RPMI7951 (cell line): ENCODE data around the gene C14orf119. TPM values are rescaled to one million over a fixed set of nuclear protein-coding genes. Genes with fewer than 3 reads are reported as not detected.

Source experiments
- DNase-seq: peaks from one replicate; pipeline ENCODE4 v3.0.0-alpha.2; 2012; ENCODE audit warnings: low read depth
- total RNA-seq: library from RNA; depleted of rRNA; stranded (reverse); fragments of >200 nt; shearing (Covaris generic); gene quantifications from 2 replicates; pipeline ENCODE4 v1.2.3, GENCODE V29; 2014

The C14orf119 gene
- total RNA-seq, 1 experiment from 2014 or later = 65.7 TPM

DNA sequence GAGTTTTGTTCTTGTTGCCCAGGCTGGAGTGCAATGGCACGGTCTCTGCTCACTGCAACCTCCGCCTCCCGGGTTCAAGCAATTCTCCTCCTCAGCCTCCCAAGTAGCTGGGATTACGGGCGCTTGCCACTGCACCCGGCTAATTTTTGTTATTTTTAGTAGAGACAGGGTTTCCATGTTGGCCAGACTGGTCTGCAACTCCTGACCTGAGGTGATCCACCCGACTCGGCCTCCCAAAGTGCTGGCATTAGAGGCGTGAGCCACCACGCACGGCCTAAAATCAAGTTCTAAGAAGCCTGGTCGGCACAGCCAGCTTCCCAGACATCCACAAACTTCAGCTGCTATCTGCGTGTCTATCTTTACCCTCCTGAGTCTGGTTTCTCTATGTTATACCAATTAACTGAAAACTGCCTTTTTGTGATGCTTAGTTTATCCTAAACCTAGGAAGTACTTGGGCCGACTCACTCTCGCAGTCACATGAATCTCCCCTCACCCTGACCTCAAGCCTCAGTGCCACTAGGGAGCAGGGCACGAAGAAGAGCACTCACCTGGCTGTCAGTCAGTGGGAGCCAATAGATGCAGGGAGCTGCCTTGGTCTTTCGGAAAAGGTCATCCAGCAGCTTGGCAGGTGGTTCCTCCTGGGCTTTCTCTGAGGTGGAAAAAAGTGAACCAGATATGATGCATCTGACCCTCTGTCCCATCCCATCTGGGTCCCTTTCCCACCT, 34.6 kb upstream of the C14orf119 start:
- no peak for DNase-seq

DNA sequence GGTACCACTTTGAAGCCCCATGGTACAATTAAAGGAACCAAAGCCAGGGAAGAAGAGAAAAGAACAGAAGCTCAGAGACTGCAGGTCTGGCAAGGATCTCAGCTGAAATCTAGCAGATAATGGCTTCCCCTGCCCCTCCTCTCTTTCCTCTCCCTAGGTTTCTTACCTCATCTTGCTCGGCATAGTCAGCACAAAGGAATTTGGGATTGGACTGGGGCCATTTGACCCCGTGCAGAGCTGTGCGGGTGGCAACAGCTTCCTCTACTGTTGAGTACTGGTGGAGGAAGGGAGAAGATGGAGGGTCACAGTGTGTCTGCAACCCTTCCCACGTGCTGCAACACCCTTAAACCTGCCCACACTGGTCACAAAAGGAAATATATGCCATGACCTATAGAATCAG, 33.3 kb upstream of the C14orf119 start:
- peak; percentile 90 for DNase-seq

DNA sequence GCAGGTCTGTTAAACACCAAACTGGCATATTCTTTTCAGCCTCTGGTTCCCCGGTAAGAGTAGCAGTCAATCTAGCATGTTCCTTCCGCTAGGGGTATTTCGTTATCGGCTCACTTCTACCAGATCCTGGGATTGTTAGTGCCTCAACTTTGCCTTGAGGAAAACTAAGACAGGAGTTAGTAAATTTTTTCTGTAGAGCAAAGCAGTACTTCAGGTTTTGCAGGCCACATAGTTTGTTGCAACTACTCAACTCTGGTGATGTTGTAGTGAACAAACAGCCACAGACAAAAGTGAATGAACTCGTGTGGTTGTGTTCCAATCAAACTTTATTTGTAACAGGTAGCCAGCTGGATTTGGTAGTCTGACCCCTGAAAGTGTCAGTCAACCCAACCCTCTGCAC, 31.7 kb upstream of the C14orf119 start:
- no peak for DNase-seq

DNA sequence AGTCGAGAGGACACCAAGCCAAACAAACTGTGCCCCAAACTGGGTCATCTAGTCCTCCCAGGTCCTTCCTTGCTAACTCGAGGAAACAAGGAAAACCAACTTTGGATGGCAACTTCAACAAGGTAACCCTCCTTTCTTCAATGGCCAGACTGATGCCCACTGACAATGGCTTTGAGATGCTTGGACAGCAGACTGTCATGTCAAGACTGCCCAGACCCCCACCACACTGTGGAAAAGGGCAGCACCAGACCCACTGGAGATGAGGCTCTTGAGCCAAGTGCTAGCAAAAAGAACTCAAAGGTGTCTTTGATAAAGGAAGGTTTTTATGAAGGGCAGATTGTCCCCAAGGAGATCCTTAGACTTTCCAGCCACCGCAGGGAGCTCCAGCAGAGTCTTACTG, 28.9 kb upstream of the C14orf119 start:
- no peak for DNase-seq

DNA sequence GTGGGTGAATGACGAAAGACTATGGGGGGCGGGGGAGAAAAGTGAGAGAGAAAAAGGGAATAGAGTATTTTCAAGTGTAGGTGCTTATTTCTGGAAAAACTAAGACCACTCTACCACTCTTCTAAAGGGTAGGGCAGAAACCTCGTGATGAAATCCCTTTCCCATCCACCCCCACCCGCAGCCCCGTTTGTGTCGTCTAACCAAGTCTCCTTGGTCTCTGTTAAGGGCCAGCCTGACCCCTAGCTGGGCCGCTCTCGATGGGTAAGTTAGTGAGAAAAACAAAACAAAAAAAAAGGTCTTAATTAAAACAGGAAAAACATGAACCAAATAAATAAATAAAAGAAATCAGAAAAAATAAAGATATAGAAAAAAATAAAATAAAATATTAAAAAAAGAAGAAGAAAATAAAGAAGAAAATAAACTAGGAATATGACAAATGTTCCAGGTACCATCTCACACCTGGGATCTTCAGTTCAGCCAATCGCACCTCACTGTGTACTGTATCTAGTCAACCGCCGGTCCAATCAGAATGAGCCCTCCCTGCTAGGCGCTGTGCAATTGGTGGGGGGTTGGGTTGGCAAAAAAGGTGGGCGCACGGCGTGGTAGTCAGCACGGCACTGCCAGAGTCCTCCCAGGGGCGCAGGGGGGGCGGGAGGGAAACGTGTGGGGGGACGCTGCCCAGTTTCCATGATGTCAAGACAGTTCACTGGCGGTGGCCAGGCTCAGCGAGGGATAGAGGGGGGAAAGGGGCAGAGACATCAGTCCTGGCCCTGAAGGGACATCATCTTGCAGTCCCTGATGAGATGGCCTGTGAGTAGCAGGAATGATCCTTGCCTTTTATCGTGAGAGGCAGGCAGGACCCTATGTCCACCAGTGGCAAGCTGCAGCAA, 28.2 kb upstream of the C14orf119 start:
- no peak for DNase-seq

DNA sequence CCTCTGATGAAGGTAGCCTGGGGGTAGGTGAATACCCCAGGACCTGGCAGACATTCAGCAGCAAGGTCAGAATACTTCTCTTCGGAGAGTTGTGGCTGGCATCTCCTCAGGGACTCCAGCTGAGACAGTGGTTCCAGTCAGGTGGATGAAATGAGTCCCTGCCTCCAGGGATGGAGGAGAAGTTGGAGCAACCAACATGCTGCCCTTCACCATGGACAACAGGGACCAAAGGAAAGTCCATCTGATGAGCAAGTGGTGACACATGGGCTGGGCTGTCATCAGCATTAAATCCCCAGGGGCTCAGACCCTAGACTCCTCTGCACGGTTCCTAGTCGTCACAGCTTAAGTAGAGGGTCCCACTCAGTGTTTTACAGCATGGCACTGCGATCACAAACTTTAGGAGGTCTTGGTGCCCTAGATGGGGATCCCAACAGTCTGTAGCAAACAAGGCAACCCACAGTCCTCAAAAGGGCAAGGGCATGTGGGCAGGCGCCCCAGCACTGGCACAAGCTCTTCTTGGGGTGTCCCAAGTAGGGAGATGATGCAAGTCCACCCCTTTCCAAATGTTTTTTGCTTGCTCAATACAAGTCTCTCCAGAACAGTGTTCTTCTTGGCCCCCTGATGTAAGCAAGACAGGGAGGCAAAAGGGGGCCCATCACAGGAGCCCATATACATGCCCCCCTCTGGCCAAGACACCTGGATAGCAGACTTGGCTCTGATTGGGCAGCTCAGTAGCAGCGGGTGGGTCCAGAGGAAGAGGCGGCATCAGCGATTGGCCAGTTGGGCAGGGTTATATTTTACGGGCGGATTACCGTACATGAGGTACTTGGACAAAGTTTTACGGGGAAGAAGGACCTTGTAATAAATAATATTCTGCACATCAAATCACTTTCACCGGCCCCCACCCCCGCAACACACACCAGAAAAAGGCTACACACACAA, 27.2 kb upstream of the C14orf119 start:
- no peak for DNase-seq

DNA sequence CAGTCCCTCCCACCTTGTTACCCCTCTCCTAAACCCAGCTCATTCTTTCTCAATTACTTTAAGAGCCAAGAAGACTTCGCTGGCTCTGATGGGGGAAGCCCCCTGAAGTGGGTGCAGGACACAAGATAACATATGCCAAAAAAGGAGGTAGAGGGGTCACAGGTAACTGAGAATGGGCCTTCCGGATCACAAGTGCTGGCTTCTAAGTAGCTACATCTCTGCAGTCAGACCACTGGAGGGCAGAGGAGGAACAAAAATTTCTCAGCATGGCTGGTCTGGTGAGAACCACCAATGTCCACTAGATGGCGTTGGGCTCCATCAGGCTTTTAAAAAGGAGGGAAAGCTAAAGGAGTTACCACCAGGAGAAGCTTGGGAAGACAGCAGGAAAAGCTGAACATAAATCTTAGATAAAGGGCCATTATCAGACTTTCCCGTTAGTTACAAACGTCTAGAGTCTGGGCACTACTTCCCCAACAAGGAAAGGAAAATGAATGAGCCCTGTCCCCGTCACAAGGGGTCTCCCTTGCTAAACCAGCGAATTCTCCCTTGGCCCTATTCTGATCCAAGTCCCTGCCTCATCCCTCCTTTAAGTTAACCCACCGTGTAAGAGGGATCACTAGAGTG, 26.4 kb upstream of the C14orf119 start:
- peak; percentile 87 for DNase-seq

DNA sequence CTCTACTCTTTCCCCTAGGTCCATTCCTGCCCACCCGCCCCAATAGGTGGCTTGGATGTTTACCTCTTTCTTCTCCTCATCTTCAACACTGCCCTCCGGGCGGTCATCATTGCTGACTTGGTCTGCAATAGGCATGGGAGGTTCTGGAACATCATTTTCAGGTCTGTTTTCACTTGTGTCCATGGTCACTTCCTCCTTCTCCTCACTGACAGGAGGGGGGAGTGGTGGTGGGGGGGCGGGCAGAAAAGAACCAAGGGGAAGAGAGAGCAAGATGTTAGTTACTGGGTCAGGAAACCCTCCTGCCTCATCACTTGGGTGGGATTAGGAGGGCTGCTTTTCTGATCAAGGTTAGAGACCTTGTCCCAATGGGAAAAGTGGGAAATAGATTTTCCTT, 25.9 kb upstream of the C14orf119 start:
- DNase-seq = no peak

DNA sequence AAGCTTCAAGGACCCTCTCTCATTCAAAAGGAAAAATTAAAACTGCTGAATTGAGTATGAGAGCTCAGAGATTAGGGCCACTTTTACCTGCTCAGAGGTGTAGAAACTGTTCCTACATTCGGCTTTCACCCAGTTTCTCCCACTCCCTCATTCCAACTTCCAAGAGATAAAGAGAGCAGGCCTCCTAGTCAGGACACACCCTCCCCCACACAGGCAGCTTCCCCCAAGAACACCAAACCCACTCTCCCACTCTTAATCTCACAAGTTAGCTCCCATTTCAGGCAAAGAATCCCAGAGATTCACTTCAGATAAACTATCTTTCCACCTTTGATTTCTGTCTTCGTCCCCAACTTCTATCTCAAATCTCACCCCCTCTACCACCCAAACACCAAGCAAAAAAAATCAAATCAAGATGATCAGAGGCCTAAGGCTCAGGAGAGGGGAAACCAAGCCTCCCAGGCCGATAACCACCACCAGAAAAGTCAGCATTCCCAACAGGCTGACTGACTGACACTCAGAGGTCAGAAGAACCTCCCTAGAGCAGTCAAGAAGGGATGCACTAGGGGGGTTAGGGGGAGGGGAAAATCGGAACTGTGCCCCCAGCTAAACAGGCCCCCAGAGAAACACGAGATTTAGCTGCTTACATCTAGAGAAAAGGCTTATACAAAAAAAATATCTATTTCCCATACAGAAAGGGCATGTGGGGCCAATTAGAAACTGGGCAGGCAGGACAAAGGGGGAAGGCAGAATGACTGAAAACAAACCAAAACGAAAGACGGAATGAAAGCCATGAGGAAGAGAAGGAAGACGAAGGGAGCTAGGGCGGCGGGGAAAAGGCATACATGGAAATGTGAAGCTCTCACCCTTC, 24.8 kb upstream of the C14orf119 start:
- DNase-seq = no peak

DNA sequence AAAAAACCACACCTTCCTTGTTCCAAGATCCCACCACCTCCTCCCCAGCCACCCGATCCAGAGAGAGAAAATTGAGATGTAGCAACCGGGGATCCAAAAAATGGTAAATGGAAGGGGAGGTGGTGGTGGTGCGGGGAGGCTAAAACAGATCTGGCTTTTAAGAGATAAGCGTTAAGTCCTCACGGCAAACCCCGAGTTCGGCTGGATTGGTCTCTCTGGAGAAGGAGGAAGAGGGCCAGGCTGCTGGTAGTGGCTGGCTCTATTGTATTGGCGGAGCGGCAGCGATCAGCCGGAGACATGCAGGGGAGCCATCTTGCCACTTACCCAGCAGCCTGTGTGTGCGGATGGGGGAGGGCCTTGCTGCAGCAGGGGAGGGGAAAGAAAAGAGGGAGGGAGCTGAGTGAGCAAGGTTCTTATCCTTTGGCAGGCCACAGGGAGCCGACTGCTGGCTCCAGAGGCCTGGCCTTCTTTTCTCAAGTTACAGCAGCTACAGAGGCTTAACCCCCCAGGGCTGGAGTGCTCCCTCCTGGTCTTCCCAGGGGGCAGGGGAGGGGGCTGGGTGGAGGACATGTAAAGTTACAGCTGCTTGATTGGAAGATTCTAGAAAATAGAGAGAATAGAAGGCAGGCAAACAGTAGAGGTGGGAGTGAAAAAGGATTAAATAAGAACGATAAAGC, 23.9 kb upstream of the C14orf119 start:
- peak; percentile 88 for DNase-seq

DNA sequence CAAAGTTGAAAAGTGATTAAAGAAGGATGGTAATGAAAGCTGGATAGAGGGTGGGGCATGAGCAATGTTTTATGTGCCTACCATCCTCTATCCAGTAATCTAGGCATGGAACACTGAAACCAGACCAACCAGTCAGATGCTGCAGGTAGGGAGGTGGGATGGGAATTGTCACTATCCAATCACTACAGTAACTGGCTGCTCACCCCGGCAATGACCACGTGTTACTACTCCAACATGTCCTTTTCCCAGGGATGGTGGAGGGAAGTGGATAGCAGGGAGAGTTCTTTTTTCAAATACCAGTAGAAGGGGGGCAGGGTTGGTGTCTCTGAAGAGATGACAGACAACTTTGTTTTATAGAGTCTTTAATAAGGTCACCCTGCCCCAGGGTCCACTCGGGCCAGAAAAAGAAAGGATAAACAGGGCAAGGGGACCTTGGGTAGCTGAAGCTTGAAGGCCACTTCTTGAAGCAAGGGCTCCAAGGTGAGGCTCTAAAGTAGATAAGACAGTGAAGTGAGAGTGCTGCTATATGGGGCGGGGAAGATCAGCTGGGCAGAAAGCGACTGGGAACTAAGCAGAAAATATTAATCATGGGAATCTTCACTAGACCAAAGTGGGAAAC, 23.3 kb upstream of the C14orf119 start:
- DNase-seq = no peak

DNA sequence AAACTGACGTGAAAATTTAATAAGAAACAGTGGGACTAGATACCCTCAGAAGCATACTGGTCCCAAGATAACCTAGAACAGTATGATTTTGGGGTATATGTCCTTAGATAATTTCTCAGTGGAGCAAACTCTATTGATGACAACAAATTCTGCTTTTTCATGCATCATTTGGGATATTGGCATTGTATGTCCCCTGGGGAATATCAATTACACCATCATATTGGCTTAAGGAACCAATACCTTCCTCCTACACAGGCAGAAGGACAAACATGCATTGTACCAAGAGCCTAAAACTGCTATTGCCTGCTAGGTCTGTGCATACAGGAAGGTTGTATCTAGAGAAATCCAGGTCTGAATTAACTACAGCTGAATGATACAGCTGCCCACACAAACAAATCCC, 20.4 kb upstream of the C14orf119 start:
- no peak for DNase-seq

DNA sequence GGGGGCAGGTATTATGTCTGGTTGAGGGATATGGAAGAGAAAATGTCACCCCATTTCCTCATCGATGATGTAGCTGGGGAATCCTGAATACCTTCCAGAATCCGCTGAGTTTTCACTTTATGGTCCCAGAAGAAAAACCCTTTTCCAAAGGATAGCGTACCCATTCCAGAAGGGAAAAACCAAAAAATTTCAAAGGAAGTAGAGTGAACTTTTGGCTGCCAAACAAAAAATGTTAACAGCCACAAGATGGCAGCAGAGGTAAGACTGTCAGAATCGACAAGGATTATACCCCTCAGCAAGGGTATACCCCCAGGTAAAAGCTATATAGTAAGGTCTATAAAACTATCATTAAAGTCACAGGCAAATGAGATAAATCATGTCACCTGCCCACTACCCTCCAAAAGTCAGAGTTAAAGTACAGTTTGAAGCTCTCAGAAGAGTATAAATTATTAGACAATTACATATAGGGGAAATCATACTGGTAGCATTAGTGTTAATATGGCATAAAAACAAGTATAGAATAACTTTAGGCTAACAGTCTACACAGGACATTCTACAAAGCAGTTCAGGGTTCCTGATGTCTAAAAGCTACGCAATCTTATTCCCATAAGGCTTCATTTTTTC, 18.4 kb upstream of the C14orf119 start:
- peak; percentile 33 for DNase-seq

DNA sequence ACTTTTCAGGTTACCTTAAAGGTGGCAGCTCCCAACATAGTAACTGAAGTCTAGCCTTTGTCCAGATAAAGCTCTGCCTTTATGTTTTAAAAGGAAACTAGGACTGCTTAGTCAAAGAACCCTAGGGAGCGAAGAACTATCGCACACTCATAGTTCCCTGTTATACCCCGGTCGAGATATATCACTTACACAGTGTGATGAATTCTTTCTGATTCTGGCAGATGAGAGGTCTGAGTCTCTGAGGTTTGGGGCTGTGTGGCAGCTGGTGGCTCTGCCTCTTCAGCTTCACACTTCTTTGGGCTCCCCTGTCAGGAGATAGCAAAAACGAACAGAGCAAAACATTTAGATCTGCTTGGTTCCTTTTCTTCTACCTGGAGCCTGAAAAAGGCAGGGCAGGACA, 17.3 kb upstream of the C14orf119 start:
- DNase-seq = no peak

DNA sequence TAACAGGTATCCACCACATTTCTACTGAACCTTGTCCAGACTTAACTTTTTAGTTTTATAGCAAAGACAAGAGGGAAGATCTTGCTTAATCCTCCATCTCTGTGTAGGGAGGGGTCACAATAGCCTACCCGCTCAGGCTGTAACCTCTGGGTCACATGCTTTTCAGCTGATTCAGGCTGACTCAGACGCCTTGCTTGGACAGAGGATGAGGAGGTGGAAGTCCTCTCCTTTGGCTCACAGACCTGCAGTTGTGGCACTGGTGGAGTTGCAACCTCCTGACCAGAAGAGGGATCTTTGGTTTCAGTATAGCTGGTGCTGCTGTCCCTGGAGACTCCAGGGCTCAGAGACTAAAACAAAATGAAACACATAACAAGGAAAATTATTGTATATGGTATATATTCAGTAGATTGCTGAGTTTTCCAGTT, 16.6 kb upstream of the C14orf119 start:
- peak; percentile 92 for DNase-seq

DNA sequence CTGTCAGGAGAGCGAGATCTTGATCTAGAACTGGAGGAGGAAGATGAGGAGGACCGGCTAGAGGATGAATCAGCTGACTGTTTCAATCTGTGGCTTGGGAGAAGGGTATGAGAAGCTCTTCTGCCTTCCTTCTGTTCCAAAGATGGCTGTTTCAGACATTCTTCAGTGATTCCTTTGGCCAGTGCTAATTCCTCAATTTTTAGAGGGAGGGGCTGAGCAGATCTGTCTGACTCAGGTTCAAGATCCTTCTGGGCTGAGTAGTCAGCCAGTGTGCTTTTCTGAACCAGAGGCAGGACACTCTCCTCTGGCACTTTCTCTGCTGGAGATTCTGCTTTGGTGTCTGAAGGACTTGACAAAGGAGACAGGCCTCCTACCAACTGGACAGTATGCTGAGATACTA, 15.6 kb upstream of the C14orf119 start:
- DNase-seq = no peak

DNA sequence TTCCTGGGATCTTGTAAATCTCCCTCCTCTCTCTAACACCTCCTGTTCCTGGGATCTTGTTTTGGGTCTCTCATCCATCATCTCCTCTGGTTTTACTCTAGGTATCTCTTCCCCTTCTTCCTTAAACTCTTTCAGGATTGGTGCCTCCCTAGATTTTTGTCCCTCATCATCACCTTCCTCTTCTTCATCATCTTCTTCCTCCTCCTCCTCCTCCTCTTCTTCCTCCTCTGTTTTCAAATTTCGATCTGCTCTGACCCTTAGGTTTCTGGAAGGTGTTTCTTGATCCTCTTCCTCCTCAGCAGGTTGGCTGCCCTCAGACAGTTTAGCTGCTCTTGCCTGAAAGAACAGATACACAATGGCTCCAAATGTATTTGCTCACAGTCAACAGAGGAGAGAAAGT, 14.8 kb upstream of the C14orf119 start:
- no peak for DNase-seq

DNA sequence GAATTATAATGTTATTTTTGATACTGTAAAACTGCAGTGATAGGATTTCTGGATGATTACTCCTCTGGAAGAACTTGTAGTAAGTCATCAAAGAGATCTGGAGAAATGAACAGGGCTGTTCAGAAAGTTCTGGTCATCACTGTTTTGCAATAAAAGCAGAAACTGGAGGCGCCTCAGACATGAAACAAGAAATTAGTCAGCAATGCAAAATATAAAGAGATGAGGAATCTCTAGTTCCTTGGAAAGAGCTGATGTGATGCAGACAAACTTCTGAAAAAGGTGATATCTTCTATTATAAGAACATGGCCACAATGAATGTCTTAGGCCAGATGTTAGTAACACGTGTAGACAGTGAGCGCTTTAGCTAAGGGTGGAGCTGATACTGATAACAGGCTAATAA, 9.8 kb upstream of the C14orf119 start:
- no peak for DNase-seq

DNA sequence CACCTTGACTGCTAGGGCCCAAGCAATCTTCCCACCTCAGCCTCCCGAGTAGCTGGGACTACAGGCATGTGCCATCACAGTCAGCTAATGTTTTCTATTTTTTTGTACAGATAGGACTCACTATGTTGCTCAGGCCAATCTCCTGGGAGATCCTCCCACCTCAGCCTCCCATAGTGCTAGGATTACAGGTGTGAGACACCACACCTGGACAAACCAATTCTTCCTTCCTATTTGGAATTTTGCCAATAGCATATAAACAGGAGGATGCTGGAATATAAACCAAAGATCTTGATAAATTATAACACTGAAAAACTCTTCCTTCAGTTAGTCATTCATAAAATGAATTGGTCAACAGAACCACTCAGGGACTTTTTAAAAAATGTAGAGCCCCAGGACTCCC, 8.7 kb upstream of the C14orf119 start:
- DNase-seq = no peak
